A673 (cell line): ENCODE results near the gene TENM3.

Source experiments
- CTCF ChIP-seq: fragments of 300-800, 200-600 bp; sonication (generic); conservative IDR thresholded peaks from 2 replicates; pipeline ENCODE4 v1.5.1; 2017; ENCODE audit warnings: low read depth, mild to moderate bottlenecking, antibody characterized with exemption, low read length, moderate library complexity, mixed read lengths
- EZH2 ChIP-seq: fragments of 200-600 bp; sonication (generic); IDR thresholded peaks from 2 replicates; pipeline ENCODE4 v1.6.1; 2017; ENCODE audit warnings: borderline replicate concordance, low read depth, mild to moderate bottlenecking, mixed read lengths, antibody characterized with exemption, low read length; ENCODE audit not compliant: poor library complexity, severe bottlenecking

- TF ChIP-seq CTCF (no peak), EZH2 (no peak)
Observed at GRCh38 chr4:182786991-182787390, 543.8 kb downstream of the TENM3 start.
